Measurements from ENCODE around the gene FOXP4. TPM values are rescaled to one million over a fixed set of nuclear protein-coding genes. Genes with fewer than 3 reads are reported as not detected.

FOXP4 gene
- total RNA-seq, 4 donors from 2014 or later = 10.8 to 30.7 (median 17.7) TPM

- Histone ChIP-seq H3K4me3 (no peak overlapping the region), H3K9me3 (no peaks in the 10 kb centered on the region), H3K4me1 (peaks cover 1 to 11% (median 2%) of the 10 kb centered on the region in 4 donors), H3K36me3 (peaks cover 7 to 79% (median 54%) of the 10 kb centered on the region in 4 donors), H3K27me3 (no peaks in the 10 kb centered on the region), H3K27ac (replicated peaks in 1 of 4) (no peak overlapping the region)
- WGBS = 91% methylated on average over 26 of the region's 28 CpGs
- TF ChIP-seq POLR2A (IDR thresholded peaks at IDR 0.05; ENCODE audit: low read depth) (no peak), POLR2AphosphoS5 (IDR thresholded peaks at IDR 0.05) (no peak)
- DNase-seq (ENCODE audit: extremely low spot score) = no peak
- intact Hi-C loops (cut with DNase I) = no loop called here
Measured at GRCh38 chr6:41586252-41587007, 40.2 kb downstream of the FOXP4 start.

- 88% methylated on average over 11 of the region's 26 CpGs for WGBS
- Histone ChIP-seq H3K9me3 (no peaks in the 10 kb centered on the region), H3K36me3 (peaks cover 7 to 82% (median 57%) of the 10 kb centered on the region in 4 donors), H3K4me1 (peaks cover 0 to 9% (median 0%) of the 10 kb centered on the region in 4 donors), H3K4me3 (no peak overlapping the region), H3K27ac (replicated peaks in 1 of 4) (no peak overlapping the region), H3K27me3 (no peaks in the 10 kb centered on the region)
- intact Hi-C loops (cut with DNase I) = no loop called here
- DNase-seq (ENCODE audit: extremely low spot score) = no peak
- no peak for TF ChIP-seq POLR2A (IDR thresholded peaks at IDR 0.05; ENCODE audit: low read depth)
- TF ChIP-seq POLR2AphosphoS5 (IDR thresholded peaks at IDR 0.05) = no peak
- TF ChIP-seq CTCF (IDR thresholded peaks at IDR 0.05) = no peak
- TF ChIP-seq EP300 (IDR thresholded peaks at IDR 0.05) = no peak
Measured at GRCh38 chr6:41587131-41587879, 41.1 kb downstream of the FOXP4 start.

- H3K27ac ChIP-seq (replicated peaks in 1 of 4) = no peak overlapping the region
- H3K9me3 ChIP-seq = no peaks in the 10 kb centered on the region
- no peak overlapping the region for H3K4me3 ChIP-seq
- WGBS = 90% methylated on average over 15 of the region's 15 CpGs
- peaks cover 7 to 90% (median 59%) of the 10 kb centered on the region in 4 donors for H3K36me3 ChIP-seq
- DNase-seq (ENCODE audit: extremely low spot score) = no peak
- TF ChIP-seq POLR2A (IDR thresholded peaks at IDR 0.05; ENCODE audit: low read depth) = no peak
- no peak for TF ChIP-seq CTCF (IDR thresholded peaks at IDR 0.05)
- TF ChIP-seq POLR2AphosphoS5 (IDR thresholded peaks at IDR 0.05) = no peak
- H3K4me1 ChIP-seq = peaks cover 0 to 9% (median 0%) of the 10 kb centered on the region in 4 donors
- intact Hi-C loops (cut with DNase I) = no loop called here
- H3K27me3 ChIP-seq = no peaks in the 10 kb centered on the region
Measured at GRCh38 chr6:41588111-41588510, 41.9 kb downstream of the FOXP4 start.

- Histone ChIP-seq H3K4me1 (peaks cover 0 to 4% (median 0%) of the 10 kb centered on the region in 4 donors), H3K36me3 (peaks cover 7 to 90% (median 59%) of the 10 kb centered on the region in 4 donors), H3K27ac (replicated peaks in 1 of 4) (no peak overlapping the region), H3K4me3 (no peak overlapping the region), H3K27me3 (no peaks in the 10 kb centered on the region), H3K9me3 (no peaks in the 10 kb centered on the region)
- DNase-seq (ENCODE audit: extremely low spot score) = no peak
- 100% methylated on average over 1 of the region's 4 CpGs for WGBS
- intact Hi-C loops (cut with DNase I) = no loop called here
- TF ChIP-seq EP300 (IDR thresholded peaks at IDR 0.05) = no peak
- TF ChIP-seq POLR2AphosphoS5 (IDR thresholded peaks at IDR 0.05) = no peak
- no peak for TF ChIP-seq POLR2A (IDR thresholded peaks at IDR 0.05; ENCODE audit: low read depth)
- TF ChIP-seq CTCF (IDR thresholded peaks at IDR 0.05) = no peak
Measured at GRCh38 chr6:41589223-41589622, 43.0 kb downstream of the FOXP4 start.
